Activated CD4-positive, CD25-positive, alpha-beta regulatory T cell treated with anti-CD3 and anti-CD28 coated beads, Interleukin-2, amount 50 U/mL, for 24 hours (primary cell): ENCODE measurements around the gene DDX39B.
"Not testable (repeated sequence)": the region's sequence is repeated elsewhere in the genome, so short reads cannot be mapped to it uniquely, and the experiment has no call there.

Experiments
- ATAC-seq, 2 donors: fragments of 150-1000 bp; cut with Tn5 transposase; one replicate each; pipeline ENCODE4 v1.10.0; 2021; ENCODE audit warnings: mild to moderate bottlenecking in 1 of 2, moderate library complexity in 1 of 2

DDX39B gene

GRCh38 chr6:31541658-31542521 lies at the start of gene DDX39B:
DDX39B (minus strand) TSS chr6:31542003; CDS start chr6:31540532, 1,471 bp downstream.
- peak; percentile 77 to 85 for ATAC-seq

DNA sequence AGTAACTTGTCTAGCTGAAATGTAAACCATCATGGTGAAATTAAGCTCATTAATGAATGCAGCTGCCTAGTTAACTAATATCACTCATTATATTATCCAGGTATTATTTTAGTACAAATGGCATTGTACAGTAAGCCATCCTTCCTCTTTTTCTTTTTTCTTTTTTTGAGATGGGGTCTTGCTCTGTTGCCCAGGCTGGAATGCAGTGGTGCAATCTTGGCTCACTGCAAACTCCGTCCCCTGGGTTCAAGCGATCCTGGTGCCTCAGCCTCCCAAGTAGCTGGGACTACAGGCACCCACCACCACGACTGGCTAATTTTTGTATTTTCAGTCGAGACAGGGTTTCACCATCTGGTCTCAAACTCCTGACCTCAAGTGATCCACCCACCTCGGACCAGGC lies 48.9 kb upstream of the DDX39B start:
- ATAC-seq: not testable (repeated sequence)

DNA sequence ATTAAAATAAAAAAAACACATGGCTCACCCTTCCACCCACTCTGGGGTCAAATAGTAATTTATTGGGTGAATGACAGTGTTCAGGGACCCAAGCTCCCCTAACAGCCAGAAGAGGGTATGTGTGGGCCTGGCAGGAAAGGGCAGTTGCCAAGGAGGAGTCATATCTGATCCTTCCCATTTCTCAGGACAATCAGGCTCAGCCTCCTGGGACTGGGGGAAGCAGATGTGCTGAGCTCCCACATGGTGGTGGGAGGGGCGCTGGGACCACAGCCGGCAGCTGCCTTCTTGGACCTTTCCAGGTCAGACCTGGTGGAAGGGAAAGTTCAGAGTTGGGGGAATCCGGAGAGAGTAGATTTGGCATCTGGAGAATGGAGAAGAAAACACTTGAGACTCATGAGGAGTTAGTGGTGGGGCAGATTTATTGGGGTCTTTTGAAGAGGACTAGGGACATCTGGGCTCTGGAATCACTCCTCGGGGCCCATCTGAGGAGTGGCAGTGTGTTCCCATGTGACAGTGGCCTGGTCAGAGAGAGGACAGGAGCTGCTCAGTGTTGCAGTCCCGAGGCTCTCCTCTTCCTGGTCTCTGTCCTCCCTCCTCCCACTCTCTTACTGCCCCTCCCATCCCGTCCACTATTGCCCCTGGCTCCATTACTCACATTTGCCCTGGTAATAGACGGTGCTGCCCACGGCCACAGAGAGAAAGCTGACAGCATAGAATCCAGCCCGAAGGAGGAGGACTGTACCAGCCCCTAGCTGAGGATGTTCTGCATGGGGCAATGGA lies 47.3 kb upstream of the DDX39B start:
- no peak for ATAC-seq

- ATAC-seq: peak; percentile 45 to 55
These were observed 46.3 kb upstream of the DDX39B start for GRCh38 chr6:31587791-31588777.

GRCh38 chr6:31586599-31587281 lies 44.9 kb upstream of the DDX39B start:
- ATAC-seq: peak in 1 of 2 donors; percentile 14

DNA sequence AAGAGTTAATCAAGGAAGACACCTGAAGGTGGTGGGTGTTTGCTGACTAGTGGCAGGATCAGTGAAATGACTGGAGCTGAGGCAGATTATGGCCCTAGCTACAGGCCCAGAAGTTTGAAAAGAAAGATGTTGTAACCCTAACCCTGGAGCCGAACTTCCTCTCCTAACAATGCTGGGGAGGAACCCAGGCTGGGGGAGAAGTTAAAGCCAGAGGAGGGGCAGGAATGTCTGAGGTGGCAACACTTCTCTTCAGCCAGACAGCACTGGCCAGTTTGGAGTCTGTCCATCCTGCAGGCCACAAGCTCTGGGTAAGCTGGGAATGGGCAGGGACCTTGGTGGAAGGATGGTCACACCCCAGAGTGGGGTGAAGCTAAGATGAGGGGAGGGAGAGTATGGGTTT lies 44.2 kb upstream of the DDX39B start, which contains the start of gene LST1:
TSS of gene LST1 (plus strand) at position 270 of the 400 bp plus-strand sequence. CDS start 1,023 bp downstream, outside the sequence.
- ATAC-seq: peak; percentile 7 to 11

DNA sequence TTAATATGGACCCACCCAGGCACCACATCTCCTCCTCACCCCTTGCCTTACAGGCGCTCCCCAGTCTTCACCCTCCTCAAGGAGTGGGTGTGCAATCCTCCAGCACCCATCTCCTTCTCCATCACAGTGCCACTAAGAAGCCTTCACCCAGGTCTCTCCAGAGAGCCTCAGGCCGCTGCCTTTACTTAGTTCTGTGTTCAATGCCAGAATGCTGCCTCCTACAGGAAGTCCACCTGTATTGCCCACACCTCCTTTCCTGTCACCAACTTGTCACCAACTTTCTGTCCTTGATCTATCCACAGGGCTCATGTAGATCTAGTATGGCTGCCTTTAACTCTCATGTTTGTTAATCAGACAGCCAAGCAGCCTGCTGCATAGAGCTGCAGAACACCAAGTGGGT lies 43.7 kb upstream of the DDX39B start:
- ATAC-seq: peak; percentile 11 to 15

GRCh38 chr6:31582230-31582643 lies 40.4 kb upstream of the DDX39B start, which contains the start of gene LTB:
LTB (minus strand) TSS chr6:31582424; CDS start chr6:31582417, 7 bp downstream.
- peak; percentile 7 to 15 for ATAC-seq

GRCh38 chr6:31581434-31582229 lies 39.8 kb upstream of the DDX39B start:
- no peak for ATAC-seq

GRCh38 chr6:31580807-31581433 lies 39.1 kb upstream of the DDX39B start:
- peak; percentile 84 for ATAC-seq

GRCh38 chr6:31580438-31580740 lies 38.6 kb upstream of the DDX39B start:
- no peak for ATAC-seq

DNA sequence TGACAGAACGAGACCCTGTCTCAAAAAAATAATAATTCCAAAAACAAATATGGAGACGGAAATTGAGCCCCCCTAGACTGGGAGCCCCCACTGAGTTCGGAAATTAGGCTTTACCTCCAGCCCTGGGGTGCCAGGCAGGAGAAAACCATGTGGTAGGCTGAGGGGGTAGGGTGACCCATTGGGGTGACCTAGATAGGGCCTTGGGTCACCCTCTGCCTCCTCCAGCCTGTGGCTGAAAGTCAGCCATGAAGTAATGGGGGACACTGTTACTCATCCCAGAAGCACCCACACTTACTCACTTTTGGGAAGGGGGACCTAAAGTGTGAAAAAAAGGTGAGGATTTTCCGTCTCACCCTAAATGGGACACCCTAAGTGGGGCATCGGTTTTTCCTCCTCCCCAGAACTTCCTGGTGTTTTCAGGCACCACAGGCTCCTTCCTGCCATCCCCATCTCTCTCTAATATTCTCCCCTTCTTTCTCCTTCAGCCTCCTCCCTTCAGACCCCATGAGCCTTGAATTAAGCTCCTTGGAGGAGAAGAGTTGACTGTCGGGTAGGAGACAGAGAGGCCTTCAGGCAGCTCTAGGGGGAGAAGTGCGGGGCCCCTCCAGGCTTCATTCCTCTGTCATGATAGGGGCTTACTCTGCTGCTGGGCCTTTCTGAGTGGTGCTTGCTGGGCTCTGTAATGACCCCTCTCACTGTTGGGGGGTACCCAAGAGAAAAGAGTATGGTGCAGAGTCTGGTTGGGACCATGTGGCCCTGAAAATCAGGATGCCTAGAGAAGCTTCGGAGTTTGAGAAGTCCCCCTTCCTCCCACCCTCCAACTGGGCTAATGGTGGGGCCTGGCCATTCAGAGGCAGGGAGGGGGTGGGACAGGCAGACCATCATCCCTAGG lies 38.0 kb upstream of the DDX39B start:
- ATAC-seq: no peak

GRCh38 chr6:31579119-31579505 lies 37.3 kb upstream of the DDX39B start:
- no peak for ATAC-seq

DNA sequence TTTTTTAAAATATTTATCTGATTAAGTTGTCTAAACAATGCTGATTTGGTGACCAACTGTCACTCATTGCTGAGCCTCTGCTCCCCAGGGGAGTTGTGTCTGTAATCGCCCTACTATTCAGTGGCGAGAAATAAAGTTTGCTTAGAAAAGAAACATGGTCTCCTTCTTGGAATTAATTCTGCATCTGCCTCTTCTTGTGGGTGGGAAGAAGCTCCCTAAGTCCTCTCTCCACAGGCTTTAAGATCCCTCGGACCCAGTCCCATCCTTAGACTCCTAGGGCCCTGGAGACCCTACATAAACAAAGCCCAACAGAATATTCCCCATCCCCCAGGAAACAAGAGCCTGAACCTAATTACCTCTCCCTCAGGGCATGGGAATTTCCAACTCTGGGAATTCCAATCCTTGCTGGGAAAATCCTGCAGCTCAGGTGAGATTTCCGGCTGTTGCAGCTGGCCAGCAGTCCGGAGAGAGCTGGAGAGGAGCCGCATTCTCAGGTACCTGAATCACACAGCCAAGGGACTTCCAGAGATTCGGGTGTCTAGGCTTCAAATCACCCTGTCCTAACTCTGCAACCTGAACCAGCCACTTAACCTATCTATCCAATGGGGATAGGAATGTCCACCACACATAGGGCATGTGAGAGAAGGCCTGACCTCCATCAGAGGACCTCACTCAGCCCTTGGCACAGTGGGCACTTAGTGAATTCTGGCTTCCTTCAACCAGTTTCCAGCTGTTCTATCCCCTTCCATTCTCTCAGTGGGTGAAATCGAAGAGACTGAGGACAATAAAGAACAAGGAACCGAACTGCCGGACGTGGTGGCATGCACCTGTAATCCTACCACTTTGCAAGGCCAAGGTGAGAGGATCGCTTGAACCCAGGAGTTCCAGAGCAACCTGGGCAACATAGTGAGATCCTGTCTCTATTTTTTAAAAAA lies 36.6 kb upstream of the DDX39B start:
- no peak for ATAC-seq

GRCh38 chr6:31577579-31577966 lies 35.8 kb upstream of the DDX39B start:
- ATAC-seq: no peak

DNA sequence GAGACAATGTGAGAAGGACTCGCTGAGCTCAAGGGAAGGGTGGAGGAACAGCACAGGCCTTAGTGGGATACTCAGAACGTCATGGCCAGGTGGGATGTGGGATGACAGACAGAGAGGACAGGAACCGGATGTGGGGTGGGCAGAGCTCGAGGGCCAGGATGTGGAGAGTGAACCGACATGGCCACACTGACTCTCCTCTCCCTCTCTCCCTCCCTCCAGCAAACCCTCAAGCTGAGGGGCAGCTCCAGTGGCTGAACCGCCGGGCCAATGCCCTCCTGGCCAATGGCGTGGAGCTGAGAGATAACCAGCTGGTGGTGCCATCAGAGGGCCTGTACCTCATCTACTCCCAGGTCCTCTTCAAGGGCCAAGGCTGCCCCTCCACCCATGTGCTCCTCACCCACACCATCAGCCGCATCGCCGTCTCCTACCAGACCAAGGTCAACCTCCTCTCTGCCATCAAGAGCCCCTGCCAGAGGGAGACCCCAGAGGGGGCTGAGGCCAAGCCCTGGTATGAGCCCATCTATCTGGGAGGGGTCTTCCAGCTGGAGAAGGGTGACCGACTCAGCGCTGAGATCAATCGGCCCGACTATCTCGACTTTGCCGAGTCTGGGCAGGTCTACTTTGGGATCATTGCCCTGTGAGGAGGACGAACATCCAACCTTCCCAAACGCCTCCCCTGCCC lies 35.2 kb upstream of the DDX39B start:
- no peak for ATAC-seq

DNA sequence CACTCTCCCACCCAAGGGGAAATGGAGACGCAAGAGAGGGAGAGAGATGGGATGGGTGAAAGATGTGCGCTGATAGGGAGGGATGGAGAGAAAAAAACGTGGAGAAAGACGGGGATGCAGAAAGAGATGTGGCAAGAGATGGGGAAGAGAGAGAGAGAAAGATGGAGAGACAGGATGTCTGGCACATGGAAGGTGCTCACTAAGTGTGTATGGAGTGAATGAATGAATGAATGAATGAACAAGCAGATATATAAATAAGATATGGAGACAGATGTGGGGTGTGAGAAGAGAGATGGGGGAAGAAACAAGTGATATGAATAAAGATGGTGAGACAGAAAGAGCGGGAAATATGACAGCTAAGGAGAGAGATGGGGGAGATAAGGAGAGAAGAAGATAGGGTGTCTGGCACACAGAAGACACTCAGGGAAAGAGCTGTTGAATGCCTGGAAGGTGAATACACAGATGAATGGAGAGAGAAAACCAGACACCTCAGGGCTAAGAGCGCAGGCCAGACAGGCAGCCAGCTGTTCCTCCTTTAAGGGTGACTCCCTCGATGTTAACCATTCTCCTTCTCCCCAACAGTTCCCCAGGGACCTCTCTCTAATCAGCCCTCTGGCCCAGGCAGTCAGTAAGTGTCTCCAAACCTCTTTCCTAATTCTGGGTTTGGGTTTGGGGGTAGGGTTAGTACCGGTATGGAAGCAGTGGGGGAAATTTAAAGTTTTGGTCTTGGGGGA lies 34.3 kb upstream of the DDX39B start:
- ATAC-seq: no peak
